NCI-H2196 treated with DMSO at 0.1 percent for 48 hours (cell line): ENCODE measurements around the gene TP53I13.

ENCODE experiments used
- DNase-seq: peaks from one replicate; lab custom pipeline; 2025; ENCODE audit not compliant: unreplicated experiment; lab: John Stamatoyannopoulos, UW

Gene TP53I13

DNA sequence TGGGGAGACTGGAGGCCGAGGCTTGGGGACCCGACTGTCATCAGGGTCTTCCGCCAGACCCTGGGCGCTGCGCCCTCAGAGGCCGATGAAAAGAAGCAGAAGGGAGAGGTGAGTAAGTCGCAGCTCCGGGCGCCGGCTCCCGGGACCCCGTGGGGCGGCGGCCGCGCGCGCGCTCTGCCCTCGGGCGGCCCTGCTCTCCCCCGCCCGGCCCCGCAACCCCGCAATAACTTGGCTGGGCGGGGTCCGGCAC lies 1.3 kb upstream of the TP53I13 start:
- DNase-seq, result no peak

GRCh38 chr17:29567554-29568330 lies 759 bp upstream of the TP53I13 start:
- DNase-seq, result no peak

GRCh38 chr17:29569245-29569950 lies 897 bp downstream of the TP53I13 start:
- DNase-seq, result no peak

DNA sequence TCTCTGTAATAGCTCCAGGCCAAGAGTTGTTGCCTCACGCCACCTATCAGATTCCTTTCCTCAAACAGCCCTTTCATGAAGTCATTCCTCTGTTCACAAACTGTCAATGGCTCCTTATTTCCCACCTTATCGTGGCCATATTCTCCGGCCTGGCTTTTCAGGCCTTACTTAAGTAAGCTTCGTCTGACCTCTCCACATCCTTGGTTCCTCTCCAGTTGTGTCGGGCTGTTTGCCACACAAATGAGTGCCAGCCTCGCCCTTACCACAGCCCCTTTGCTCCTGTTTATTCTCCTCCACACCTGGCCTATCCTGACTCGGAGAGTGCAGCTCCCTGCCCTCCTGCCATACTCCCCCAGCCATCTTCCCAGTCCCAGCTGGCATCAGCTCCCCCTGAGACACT lies 2.0 kb downstream of the TP53I13 start:
- no peak for DNase-seq

DNA sequence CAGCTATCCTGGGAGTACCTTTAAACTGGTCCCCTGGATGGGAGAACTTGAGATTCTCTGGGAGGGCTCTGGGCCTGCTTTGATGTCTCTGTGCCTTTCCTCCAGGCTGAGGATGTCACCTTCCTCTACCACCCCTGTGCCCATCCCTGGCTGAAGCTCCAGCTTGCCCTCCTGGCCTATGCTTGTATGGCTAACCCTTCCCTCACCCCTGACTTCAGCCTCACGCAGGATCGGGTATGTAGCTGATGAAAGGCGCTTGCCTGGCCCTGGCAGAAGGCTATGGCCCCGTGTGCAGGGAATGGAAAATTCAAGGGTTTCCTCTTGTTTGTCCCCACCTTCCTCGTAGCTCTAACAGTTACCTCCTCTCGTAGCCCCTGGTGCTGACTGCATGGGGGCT lies 3.0 kb downstream of the TP53I13 start:
- DNase-seq, result no peak

- no peak for DNase-seq
Measured at GRCh38 chr17:29571883-29572681, 3.6 kb downstream of the TP53I13 start.

DNA sequence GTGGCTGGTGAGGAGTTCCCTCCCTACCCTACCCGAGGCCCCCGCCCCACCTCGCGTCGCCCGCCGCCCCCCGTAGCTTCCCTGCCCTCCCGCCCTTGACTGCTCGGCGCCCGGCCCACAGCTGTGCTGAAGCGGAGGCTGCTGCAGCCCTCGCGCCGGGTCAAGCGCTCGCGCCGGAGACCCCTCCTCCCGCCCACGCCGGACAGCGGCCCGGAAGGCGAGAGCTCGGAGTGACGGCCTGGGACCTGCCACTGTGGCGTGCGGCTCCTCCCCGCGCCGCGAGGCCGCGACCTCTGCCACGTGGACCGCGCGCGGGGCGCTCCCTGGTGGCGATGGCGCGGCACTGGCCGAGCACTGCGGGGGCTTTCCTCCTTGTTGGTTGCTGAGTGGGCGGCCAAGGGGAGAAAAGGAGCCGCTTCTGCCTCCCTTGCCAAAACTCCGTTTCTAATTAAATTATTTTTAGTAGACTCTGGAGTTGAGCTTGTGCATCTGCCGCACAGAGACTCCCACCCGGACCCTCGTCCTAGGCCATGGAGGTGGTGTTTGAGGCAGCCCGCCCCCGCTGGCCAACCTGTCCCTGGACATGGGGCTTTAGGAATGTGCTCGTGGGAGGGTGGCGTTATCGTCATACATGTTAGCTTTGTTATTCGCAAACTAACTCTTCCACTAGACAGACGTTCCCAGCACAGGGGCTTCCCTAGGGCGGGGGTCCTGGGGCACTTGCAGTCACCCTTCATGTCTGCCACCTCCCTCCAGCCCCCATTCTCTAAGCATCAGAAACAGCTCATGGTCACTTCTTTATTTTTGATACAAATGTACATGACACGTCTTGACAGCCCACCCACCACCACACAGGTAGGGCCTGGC lies 4.4 kb downstream of the TP53I13 start:
- no peak for DNase-seq

- no peak for DNase-seq
Measured at GRCh38 chr17:29573558-29573869, 5.0 kb downstream of the TP53I13 start.

DNA sequence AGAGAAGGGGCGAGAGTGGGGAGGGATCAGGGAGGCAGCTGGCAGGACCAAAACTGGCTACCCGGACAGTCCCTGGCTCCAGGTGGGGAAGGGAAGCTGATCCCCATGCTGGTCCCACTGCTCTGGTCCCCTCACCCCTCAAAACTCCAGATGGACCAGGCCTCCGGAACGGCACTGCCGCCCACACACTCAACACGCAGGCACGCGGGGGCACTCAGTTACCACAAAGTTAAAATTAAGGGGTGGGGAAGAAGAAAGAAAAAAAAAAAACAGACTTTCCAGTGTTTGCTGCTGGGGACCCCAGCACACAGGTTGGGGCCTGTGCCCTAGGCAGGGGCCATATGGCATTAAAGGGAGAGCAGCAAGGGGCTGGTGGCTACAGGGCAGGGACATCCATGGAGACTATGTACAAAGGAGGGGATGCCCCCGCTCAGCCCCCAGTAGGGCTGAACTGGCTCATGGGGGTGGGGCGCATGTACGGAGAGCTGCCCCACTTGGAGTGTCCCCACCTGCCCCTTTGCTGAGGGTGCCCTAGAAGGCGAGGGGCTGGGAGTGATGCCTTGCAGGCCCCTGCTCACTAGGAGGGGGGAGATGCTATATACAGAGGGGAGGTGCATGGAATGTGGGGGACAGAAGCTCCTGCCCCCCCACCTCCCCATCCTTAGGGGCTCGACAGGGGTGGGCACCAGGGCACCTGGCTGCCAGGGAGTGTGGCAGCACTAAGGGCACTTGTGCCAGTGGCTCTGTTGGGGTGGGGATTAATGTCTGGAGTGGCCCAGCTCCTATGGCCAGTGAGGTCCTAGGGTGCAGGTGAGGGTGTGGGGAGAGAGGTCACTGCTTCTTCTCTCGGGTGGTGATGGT lies 5.6 kb downstream of the TP53I13 start:
- no peak for DNase-seq

DNA sequence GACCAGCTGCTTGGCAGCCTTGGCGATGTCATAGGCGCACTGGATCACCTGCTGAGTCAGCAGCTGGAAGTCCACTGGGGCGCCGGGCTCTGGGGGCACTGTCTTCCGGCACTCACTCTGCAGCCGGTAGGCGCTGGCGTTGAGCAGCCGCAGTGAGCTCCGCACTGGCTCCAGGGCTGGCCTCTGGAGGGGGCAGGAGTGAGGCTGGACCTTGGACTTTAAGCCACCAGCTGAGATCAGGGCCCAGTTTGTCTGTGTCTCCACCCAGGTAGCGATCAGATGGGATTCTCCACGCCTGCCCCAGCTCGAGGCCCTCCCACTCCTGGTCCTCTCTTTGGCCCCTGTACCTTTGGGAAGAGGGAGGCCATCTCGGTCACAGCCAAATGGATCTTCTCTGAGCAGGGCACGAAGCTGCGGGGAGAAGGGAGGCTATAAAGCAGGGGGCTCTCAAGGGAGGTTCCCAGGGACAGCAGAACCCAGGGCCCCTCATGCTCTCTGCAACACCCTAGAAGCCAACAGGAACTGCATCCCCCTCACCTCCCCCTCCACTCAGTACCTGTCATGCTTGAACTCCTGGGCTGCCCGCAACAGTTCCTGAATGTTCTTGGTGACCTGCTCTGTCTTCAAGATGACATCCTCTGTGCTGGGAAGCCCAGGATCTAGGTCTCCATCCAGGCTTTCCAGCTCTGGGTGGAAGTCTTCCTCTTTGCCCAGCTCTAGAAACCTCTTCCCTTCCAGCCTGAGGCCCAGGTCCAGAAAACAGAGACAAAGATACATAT lies 6.4 kb downstream of the TP53I13 start:
- no peak for DNase-seq

DNA sequence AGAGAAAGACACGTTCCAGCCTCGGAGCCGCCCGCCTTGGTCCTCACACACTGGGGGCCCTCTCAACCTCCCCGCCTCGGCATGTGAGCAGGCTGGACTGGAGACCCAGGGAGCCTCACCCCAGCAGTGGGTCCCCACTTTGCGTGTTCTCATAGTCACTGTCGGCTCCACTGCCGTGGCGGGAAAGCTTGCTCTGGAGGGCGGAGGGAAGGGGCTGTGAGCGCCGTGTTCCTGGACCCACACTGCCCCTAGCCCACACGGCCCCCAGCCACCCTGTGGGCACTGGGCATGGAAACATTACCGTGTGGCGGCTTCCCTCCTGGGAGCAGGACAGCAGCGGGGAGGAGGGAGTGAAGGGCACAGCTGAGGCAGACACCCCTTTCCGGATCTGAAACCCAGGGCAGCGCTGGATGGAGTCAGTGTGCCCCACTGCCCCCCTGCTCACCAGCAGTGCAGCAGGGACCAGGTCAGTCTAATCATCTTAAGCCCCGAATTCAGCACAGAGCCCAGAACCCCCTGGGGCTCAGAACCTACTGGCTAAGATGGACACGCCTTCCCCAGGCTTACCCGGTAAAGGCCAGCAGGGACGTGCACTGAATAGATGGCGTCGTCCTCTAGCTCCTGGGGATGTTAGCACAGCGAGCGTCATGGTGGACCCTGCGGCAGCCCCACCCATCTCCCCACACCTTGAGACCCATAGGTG lies 7.2 kb downstream of the TP53I13 start:
- DNase-seq, result no peak

GRCh38 chr17:29576214-29577000 lies 7.9 kb downstream of the TP53I13 start:
- DNase-seq, result no peak

DNA sequence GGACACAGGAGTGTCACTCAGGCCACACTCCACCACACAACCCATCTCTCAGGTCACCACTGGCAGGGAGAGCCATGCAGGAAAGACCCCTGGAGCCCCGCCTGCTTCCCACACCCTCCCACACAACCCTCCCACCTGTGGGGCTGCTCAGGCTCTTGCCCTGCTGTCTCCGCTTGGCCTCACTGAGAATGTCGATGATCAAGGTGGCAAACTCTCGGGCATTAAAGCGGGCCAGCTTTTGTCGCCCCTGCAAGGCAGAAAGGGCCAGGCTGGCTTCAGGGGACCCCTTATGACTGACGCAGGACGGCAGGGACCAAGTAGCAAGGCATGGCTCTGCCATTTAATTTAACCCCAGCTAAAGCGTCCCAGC lies 8.5 kb downstream of the TP53I13 start:
- no peak for DNase-seq

DNA sequence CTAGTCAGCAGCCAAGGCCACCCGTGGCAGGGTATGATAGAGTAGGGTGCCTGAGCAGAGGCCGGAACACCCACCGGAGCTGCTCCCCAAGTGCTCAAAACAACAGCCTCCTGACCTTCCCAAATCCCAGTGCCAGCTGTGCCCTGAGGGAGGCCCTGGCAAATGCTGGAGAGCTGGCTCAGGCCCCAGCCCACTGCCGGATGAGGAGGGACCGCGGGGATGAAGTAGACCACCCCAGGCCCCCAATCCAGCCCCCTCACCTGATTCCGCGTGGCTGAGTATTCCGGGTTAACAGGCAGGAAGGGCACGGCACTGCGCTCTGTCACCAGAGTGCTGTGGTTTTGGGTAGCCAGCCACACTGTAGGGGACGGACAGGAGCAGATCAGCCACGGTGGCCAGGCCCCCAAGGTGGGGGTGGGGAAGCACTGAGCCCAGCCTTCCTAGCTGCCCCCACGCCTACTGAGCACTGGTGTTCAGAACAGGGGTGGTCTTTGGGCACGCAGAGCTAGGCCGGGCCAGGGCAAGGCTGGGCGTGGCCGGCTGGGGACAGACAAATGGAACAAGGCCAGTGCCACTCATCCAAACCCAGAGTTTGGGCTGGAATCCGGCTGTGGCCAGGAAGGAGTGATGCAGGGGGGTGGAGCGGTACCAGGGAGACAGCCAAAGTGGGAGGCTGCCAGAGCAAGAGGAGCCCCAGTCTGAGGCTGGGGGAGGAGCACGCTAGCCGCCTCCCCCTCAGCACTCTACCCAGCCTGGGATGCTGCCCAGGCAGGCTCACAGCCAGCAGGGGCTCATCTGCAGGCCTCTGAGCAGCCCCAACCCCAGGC lies 9.1 kb downstream of the TP53I13 start:
- no peak for DNase-seq

DNA sequence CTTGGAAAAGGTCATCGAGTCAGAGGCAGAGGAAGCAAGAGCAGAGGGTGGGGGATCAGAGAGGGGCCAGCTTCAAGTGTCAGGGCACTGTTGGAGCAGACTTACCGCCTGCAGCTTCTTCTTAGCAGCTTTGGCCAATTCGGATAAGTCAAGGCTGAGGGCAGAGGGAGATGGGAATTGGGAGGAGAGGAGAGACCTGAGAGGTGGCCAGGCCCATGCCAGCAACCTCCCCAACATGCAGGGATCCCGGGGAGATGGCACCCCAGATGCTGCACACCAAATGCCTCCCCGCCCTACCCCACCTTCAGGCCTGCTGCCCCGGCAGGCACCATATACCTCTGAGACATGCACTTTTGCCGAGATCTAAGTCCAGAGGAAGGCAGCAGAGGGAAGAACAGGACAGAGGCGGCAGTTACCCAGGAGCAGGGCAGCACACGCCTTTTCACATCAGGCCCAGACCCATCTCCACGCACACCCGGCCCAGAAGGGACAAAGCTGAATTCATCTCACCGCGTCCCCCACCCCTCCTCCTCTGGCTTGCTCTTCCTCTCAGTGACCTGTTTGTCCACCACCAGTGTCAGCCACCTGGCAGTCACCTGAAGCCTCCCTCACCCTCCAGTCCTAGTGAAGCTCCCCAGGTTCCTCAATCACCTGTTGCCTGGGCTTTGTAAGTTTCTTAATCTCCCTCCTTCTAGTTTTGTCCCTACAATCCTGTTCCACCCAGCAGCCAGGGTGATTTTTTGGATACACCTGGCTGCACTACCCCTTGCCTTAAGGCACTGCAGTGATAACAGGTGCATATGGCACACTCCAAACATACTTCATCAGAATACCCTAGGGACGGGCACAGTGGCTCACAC lies 10.4 kb downstream of the TP53I13 start:
- no peak for DNase-seq
